Loucy (cell line): ENCODE measurements around the gene HMX3.
"Not testable (repeated sequence)": the region's sequence is repeated elsewhere in the genome, so short reads cannot be mapped to it uniquely, and the experiment has no call there.

Source experiments
- EZH2phosphoT487 ChIP-seq: fragments of 200-600 bp; IDR thresholded peaks from 2 replicates; pipeline ENCODE4 v1.6.1; 2018; ENCODE audit warnings: antibody characterized with exemption, mild to moderate bottlenecking, moderate library complexity, borderline replicate concordance
- TF ChIP-seq, protein P1 (sequence below): fragments of 200-600 bp; sonication (generic); conservative IDR thresholded peaks from 2 replicates; pipeline ENCODE4 v1.5.1; 2014; ENCODE audit warnings: mild to moderate bottlenecking, antibody characterized with exemption, low read length

DNA sequence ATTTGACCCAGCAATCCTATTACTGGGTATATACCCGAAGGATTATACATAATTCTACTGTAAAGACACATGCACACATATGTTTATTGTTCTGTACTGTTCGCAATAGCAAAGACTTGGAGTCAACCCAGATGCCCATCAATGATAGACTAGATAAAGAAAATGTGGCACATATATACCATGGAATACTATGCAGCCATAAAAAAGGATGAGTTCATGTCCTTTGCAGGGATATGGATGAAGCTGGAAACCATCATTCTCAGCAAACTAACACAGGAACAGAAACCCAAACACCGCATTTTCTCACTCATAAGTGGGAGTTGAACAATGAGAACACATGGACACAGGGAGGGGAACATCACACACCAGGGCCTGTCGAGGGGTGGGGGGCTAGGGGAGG, 42.6 kb downstream of the HMX3 start:
- TF ChIP-seq, protein P1, sequence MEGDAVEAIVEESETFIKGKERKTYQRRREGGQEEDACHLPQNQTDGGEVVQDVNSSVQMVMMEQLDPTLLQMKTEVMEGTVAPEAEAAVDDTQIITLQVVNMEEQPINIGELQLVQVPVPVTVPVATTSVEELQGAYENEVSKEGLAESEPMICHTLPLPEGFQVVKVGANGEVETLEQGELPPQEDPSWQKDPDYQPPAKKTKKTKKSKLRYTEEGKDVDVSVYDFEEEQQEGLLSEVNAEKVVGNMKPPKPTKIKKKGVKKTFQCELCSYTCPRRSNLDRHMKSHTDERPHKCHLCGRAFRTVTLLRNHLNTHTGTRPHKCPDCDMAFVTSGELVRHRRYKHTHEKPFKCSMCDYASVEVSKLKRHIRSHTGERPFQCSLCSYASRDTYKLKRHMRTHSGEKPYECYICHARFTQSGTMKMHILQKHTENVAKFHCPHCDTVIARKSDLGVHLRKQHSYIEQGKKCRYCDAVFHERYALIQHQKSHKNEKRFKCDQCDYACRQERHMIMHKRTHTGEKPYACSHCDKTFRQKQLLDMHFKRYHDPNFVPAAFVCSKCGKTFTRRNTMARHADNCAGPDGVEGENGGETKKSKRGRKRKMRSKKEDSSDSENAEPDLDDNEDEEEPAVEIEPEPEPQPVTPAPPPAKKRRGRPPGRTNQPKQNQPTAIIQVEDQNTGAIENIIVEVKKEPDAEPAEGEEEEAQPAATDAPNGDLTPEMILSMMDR, result not testable (repeated sequence)
- TF ChIP-seq EZH2phosphoT487, result not testable (repeated sequence)
